Measurements from ENCODE around the gene CAMTA1. TPM values are rescaled to one million over a fixed set of nuclear protein-coding genes. Genes with fewer than 3 reads are reported as not detected.

CAMTA1 gene
- polyA plus RNA-seq, 1 donor (not counting 4 experiments of a cell fraction or from before 2014, with no cell fraction given): 51.4 TPM

DNA sequence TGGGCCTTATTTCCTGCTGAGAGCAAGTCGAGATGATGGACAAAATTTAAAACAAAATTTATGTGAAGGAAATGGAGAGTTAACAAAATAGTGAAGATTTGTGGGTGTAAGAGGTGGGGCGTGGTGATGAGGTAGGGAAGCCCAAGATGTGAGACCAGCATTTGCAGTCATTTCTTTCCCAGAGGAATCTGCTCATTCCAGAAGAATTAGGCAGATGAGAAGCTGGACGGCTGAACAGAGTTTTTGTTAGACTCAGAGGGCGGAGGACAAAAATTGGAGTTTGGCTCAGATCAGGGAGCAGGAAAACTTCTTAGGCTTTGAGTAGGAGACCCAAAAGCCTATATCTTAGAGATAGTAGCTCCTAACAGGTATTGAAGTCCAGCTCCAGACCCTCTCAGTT lies 65.3 kb downstream of the CAMTA1 start:
- TF ChIP-seq, protein P1, sequence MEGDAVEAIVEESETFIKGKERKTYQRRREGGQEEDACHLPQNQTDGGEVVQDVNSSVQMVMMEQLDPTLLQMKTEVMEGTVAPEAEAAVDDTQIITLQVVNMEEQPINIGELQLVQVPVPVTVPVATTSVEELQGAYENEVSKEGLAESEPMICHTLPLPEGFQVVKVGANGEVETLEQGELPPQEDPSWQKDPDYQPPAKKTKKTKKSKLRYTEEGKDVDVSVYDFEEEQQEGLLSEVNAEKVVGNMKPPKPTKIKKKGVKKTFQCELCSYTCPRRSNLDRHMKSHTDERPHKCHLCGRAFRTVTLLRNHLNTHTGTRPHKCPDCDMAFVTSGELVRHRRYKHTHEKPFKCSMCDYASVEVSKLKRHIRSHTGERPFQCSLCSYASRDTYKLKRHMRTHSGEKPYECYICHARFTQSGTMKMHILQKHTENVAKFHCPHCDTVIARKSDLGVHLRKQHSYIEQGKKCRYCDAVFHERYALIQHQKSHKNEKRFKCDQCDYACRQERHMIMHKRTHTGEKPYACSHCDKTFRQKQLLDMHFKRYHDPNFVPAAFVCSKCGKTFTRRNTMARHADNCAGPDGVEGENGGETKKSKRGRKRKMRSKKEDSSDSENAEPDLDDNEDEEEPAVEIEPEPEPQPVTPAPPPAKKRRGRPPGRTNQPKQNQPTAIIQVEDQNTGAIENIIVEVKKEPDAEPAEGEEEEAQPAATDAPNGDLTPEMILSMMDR (optimal IDR thresholded peaks at IDR 0.05 in 1 of 3, IDR thresholded peaks at IDR 0.05 in 1 of 3, conservative IDR thresholded peaks at IDR 0.05 in 1 of 3; ENCODE audit: extremely low read depth in 1 of 3, insufficient read depth in 2 of 3, low read length in 3 of 3): no peak
- TF ChIP-seq EZH2 (IDR thresholded peaks at IDR 0.05; ENCODE audit: low read length): no peak
- Histone ChIP-seq H3K36me3 (ENCODE audit: control insufficient read depth in 2 of 2, extremely low read depth in 1 of 2, insufficient read depth in 2 of 2, low read length in 2 of 2) (no peaks in the 10 kb centered on the region), H3K4me1 (ENCODE audit: control insufficient read depth, extremely low read depth, insufficient read depth, low read length) (no peaks in the 10 kb centered on the region), H3K27ac (ENCODE audit: control insufficient read depth, insufficient read depth, low read length) (no peak overlapping the region), H3K27me3 (ENCODE audit: control insufficient read depth, extremely low read depth, insufficient read depth, low read length) (no peaks in the 10 kb centered on the region), H2AFZ (ENCODE audit: control insufficient read depth, low read length) (no peak overlapping the region), H3K9ac (ENCODE audit: control insufficient read depth, extremely low read depth, insufficient read depth, low read length) (no peak overlapping the region), H3K9me3 (ENCODE audit: control insufficient read depth, low read depth, low read length) (no peaks in the 10 kb centered on the region), H3K4me3 (ENCODE audit: control insufficient read depth in 2 of 3, extremely low read depth in 1 of 3, insufficient read depth in 2 of 3, low read depth in 1 of 3, low read length in 3 of 3) (no peak overlapping the region), H3K79me2 (ENCODE audit: control insufficient read depth, insufficient read depth, low read length) (peaks cover 3% of the 10 kb centered on the region), H3K4me2 (ENCODE audit: control insufficient read depth, extremely low read depth, insufficient read depth, low read depth, low read length) (no peak overlapping the region), H3K9me1 (ENCODE audit: control insufficient read depth, extremely low read depth, insufficient read depth, low read length) (no peaks in the 10 kb centered on the region), H4K20me1 (ENCODE audit: control insufficient read depth, extremely low read depth, insufficient read depth, low read length) (no peaks in the 10 kb centered on the region)
- FAIRE-seq: no peak
- DNase-seq (ENCODE audit: low read depth, low spot score): no peak
- dilution Hi-C loops (cut with MboI; ENCODE audit: extremely low pct_ligation_motif_present, low sequenced_read_pairs): no loop called here

DNA sequence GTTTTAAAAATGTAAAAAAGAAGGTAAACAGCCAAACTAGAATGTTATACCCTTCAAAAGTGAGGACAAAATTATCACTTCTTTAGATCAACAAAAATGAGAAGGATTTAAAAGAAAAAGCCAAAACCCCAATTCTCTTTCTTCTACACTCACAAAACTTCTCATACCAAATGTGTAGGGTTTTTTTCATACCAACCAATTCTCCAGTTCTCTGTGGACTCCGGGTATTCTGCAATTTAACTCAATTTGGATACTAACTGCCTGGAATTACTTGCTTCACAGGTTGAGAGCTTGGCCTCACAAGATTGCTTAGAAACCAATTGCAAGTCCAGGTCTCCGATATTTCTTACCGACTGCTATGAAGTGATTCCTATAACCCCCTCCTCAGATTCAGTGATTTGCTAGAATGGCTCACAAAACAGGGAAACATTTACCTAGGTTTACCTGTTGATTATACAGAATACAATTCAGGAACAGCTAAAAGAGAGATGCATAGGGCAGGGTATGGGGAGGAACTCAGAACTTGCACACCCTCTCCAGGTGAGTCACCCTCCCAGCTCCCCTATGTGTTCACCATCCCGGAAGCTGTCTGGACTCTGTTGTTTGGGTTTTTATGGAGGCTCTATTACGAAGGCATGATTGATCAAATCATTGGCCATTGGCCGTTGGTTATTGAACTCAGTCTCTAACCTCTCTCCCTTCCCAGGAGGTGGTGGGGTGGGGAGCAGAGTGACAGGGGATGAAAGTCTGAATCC lies 67.1 kb downstream of the CAMTA1 start:
- dilution Hi-C loops (cut with MboI; ENCODE audit: extremely low pct_ligation_motif_present, low sequenced_read_pairs): no loop called here

More for the DNA sequence above, 67.1 kb downstream of the CAMTA1 start:
- TF ChIP-seq, protein P1 (optimal IDR thresholded peaks at IDR 0.05 in 1 of 3, IDR thresholded peaks at IDR 0.05 in 1 of 3, conservative IDR thresholded peaks at IDR 0.05 in 1 of 3; ENCODE audit: extremely low read depth in 1 of 3, insufficient read depth in 2 of 3, low read length in 3 of 3): no peak
- peaks cover 0 to 1% of the 10 kb centered on the region in 2 experiments for H3K36me3 ChIP-seq (ENCODE audit: control insufficient read depth in 2 of 2, extremely low read depth in 1 of 2, insufficient read depth in 2 of 2, low read length in 2 of 2)
- H3K27me3 ChIP-seq (ENCODE audit: control insufficient read depth, extremely low read depth, insufficient read depth, low read length): no peaks in the 10 kb centered on the region
- H3K4me1 ChIP-seq (ENCODE audit: control insufficient read depth, extremely low read depth, insufficient read depth, low read length): no peaks in the 10 kb centered on the region
- H3K79me2 ChIP-seq (ENCODE audit: control insufficient read depth, insufficient read depth, low read length): peaks cover 1% of the 10 kb centered on the region
- H3K4me3 ChIP-seq (ENCODE audit: control insufficient read depth in 2 of 3, extremely low read depth in 1 of 3, insufficient read depth in 2 of 3, low read depth in 1 of 3, low read length in 3 of 3): no peak overlapping the region
- H2AFZ ChIP-seq (ENCODE audit: control insufficient read depth, low read length): no peak overlapping the region
- no peak for DNase-seq (ENCODE audit: low read depth, low spot score)
- H3K27ac ChIP-seq (ENCODE audit: control insufficient read depth, insufficient read depth, low read length): no peak overlapping the region
- no peaks in the 10 kb centered on the region for H3K9me3 ChIP-seq (ENCODE audit: control insufficient read depth, low read depth, low read length)
- H4K20me1 ChIP-seq (ENCODE audit: control insufficient read depth, extremely low read depth, insufficient read depth, low read length): no peaks in the 10 kb centered on the region
- H3K9me1 ChIP-seq (ENCODE audit: control insufficient read depth, extremely low read depth, insufficient read depth, low read length): no peaks in the 10 kb centered on the region
- no peak for FAIRE-seq
- H3K9ac ChIP-seq (ENCODE audit: control insufficient read depth, extremely low read depth, insufficient read depth, low read length): no peak overlapping the region
- H3K4me2 ChIP-seq (ENCODE audit: control insufficient read depth, extremely low read depth, insufficient read depth, low read depth, low read length): no peak overlapping the region

Data from keratinocyte (primary cell).